Type B pancreatic cell (in vitro differentiated cells): Measurements from ENCODE around the gene KHNYN. TPM values are rescaled to one million over a fixed set of nuclear protein-coding genes. Genes with fewer than 3 reads are reported as not detected.

Experiments used
- DNase-seq: peaks from one replicate; pipeline ENCODE4 v3.0.0; 2021; ENCODE audit warnings: mixed read lengths; ENCODE audit not compliant: unreplicated experiment; ENCODE audit errors: extremely low spot score
- H3K27ac Mint-ChIP-seq: 2 replicates; pipeline ENCODE4 v1.8.0; 2021; ENCODE audit warnings: mild to moderate bottlenecking, mixed read lengths
- H3K27me3 Mint-ChIP-seq: 2 replicates; pipeline ENCODE4 v1.8.0; 2021; ENCODE audit warnings: mixed read lengths
- H3K36me3 Mint-ChIP-seq: 2 replicates; pipeline ENCODE4 v1.8.0; 2021; ENCODE audit warnings: mixed read lengths
- H3K4me1 Mint-ChIP-seq: one replicate; pipeline ENCODE4 v1.8.0; 2021; ENCODE audit warnings: mixed read lengths; ENCODE audit not compliant: unreplicated experiment
- H3K4me3 Mint-ChIP-seq: 2 replicates; pipeline ENCODE4 v1.8.0; 2021; ENCODE audit warnings: mild to moderate bottlenecking, mixed read lengths
- H3K9me3 Mint-ChIP-seq: 2 replicates; pipeline ENCODE4 v1.8.0; 2021; ENCODE audit warnings: mixed read lengths
- CTCF ChIP-seq: fragments of 200-600 bp; sonication (generic); conservative IDR thresholded peaks from 2 replicates; pipeline ENCODE4 v1.5.0; 2021; ENCODE audit warnings: antibody characterized with exemption, mild to moderate bottlenecking
- total RNA-seq: library from RNA; stranded (reverse); gene quantifications from 2 replicates; pipeline ENCODE4 v1.2.1, GENCODE V29; 2021; ENCODE audit warnings: low replicate concordance

KHNYN gene
- total RNA-seq, 1 donor from 2014 or later = 81.3 TPM

- TF ChIP-seq CTCF = no peak
- Mint-ChIP-seq H3K36me3 (peaks cover 4% of the 10 kb centered on the region), H3K27ac (no peak overlapping the region)
These were observed 29.6 kb downstream of the KHNYN start for GRCh38 chr14:24459331-24459730.

GRCh38 chr14:24461336-24461735 is 31.6 kb downstream of the KHNYN start:
- Mint-ChIP-seq H3K27ac (no peak overlapping the region), H3K36me3 (no peaks in the 10 kb centered on the region), H3K4me1 (no peaks in the 10 kb centered on the region), H3K4me3 (no peak overlapping the region), H3K27me3 (no peaks in the 10 kb centered on the region), H3K9me3 (no peaks in the 10 kb centered on the region)
- no peak for DNase-seq
- no peak for TF ChIP-seq CTCF

More at GRCh38 chr14:24459331-24459730, 29.6 kb downstream of the KHNYN start:
- Mint-ChIP-seq H3K27me3 (no peaks in the 10 kb centered on the region), H3K4me3 (no peak overlapping the region), H3K9me3 (no peaks in the 10 kb centered on the region), H3K4me1 (no peaks in the 10 kb centered on the region)
- no peak for DNase-seq

- Mint-ChIP-seq H3K9me3 (no peaks in the 10 kb centered on the region), H3K36me3 (no peaks in the 10 kb centered on the region), H3K27me3 (no peaks in the 10 kb centered on the region), H3K27ac (no peak overlapping the region), H3K4me1 (no peaks in the 10 kb centered on the region), H3K4me3 (no peak overlapping the region)
- no peak for DNase-seq
- TF ChIP-seq CTCF = no peak
These were observed 33.5 kb downstream of the KHNYN start for GRCh38 chr14:24463017-24463883.

DNA sequence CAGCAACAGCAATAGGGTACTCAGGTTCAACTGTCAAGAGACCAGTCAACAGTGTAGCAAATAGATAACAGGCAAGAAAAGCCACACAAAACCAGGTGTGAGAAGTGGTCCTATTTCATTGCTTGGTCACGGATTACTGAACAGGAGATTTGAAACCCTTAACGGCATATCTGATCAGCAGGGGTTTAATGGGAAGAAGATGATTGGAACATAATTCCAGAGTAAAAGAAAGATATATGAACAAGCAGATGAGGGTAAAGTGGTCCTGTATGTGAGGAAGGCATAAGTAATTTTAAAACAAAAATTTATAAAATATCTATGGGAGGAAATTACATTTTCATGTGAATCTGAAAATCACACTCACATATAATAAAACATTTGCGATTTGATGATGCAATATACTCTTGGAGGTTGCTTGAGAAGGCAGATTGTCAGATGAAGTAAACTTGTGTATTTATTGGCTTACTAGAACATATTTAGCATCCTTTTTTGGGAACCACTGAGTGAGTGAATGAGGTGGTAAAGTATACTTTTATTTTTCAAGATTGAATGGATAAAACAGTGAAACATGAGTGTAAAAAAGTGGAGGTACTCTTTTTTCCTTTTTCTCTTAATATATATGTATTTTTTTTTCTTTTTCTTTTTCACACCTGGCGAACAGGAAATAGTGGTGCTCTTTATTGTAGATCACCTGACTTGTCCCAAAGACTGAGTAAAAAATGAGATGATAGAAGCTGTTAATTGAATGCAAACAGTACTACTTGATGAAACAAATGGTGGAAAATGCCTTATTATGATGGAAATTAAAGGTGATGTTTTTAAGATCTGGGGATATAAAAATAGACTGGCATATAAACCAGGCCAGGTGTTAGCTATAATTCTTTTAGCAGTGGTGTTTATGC is 34.4 kb downstream of the KHNYN start:
- TF ChIP-seq CTCF = no peak
- Mint-ChIP-seq H3K4me3 (no peak overlapping the region), H3K9me3 (no peaks in the 10 kb centered on the region), H3K27me3 (no peaks in the 10 kb centered on the region), H3K27ac (no peak overlapping the region), H3K4me1 (no peaks in the 10 kb centered on the region), H3K36me3 (no peaks in the 10 kb centered on the region)
- DNase-seq = no peak

GRCh38 chr14:24465368-24465767 is 35.6 kb downstream of the KHNYN start:
- Mint-ChIP-seq H3K9me3 (no peaks in the 10 kb centered on the region), H3K4me3 (no peak overlapping the region), H3K27me3 (no peaks in the 10 kb centered on the region), H3K36me3 (no peaks in the 10 kb centered on the region), H3K4me1 (no peaks in the 10 kb centered on the region), H3K27ac (no peak overlapping the region)
- no peak for DNase-seq
- no peak for TF ChIP-seq CTCF
